ENCODE data around the gene GALNT17.
"Not testable (repeated sequence)": the region's sequence is repeated elsewhere in the genome, so short reads cannot be mapped to it uniquely, and the experiment has no call there.

The GALNT17 gene

GRCh38 chr7:71206184-71206583, 74.2 kb downstream of the GALNT17 start:
- Histone ChIP-seq H3K4ac (ENCODE audit: low read depth, low read length) (no peak overlapping the region), H3K4me2 (ENCODE audit: low read length) (no peak overlapping the region), H3K18ac (ENCODE audit: low read length) (no peak overlapping the region), H3K9ac (ENCODE audit: low read length) (no peak overlapping the region), H2AFZ (ENCODE audit: insufficient read depth, low read length, poor library complexity) (no peak overlapping the region), H2BK120ac (ENCODE audit: insufficient read depth, low read length, poor library complexity) (no peak overlapping the region), H3K79me1 (ENCODE audit: low read length) (no peaks in the 10 kb centered on the region), H3K4me3 (ENCODE audit: low read depth, low read length) (no peak overlapping the region), H2AK5ac (ENCODE audit: low read length) (no peak overlapping the region), H3K4me1 (ENCODE audit: control insufficient read depth in 1 of 2, insufficient read depth in 2 of 2, low read length in 2 of 2) (no peaks in the 10 kb centered on the region), H3K9me3 (ENCODE audit: insufficient read depth, low read depth, low read length) (no peaks in the 10 kb centered on the region), H3K36me3 (ENCODE audit: control insufficient read depth in 1 of 2, insufficient read depth in 2 of 2, low read length in 2 of 2) (no peaks in the 10 kb centered on the region), H3K27ac (ENCODE audit: low read depth, low read length) (no peak overlapping the region), H2BK5ac (ENCODE audit: low read depth, low read length, poor library complexity) (no peak overlapping the region), H3K14ac (ENCODE audit: low read length) (no peak overlapping the region), H4K12ac (ENCODE audit: low read depth, low read length) (no peak overlapping the region), H4K8ac (ENCODE audit: low read depth, low read length) (no peak overlapping the region), H3K23ac (ENCODE audit: low read length) (no peak overlapping the region), H3K27me3 (ENCODE audit: insufficient read depth, low read length) (no peaks in the 10 kb centered on the region), H4K91ac (ENCODE audit: low read depth, low read length) (no peak overlapping the region), H3K79me2 (ENCODE audit: control insufficient read depth, insufficient read depth, low read length, poor library complexity) (no peaks in the 10 kb centered on the region), H2BK12ac (ENCODE audit: low read length) (no peak overlapping the region)
- WGBS (ENCODE audit: extremely low coverage, insufficient coverage, insufficient read length): no CpG with 5 or more reads among the region's 4 CpGs
- DNase-seq: no peak

DNA sequence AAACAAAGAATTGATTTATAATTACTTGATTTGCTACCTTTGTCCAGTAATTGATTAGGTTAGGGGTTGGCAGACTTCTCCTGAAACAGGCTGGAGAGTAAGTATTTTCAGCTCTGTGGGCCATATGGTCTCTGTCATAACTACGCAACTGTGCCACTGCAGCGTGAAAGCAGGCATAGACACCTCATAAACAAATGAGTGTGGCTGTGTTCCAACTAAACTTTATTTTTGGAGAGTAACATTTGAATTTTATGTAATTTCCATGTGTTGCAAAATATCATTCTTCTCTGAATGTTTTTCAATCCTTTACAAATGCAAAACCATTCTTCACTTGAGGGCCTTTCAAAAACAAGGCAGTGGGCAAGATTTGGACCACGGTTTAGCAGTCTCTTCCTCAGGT, 76.9 kb downstream of the GALNT17 start:
- Histone ChIP-seq H2BK12ac (ENCODE audit: low read length) (no peak overlapping the region), H4K12ac (ENCODE audit: low read depth, low read length) (no peak overlapping the region), H3K27ac (ENCODE audit: low read depth, low read length) (no peak overlapping the region), H3K14ac (ENCODE audit: low read length) (no peak overlapping the region), H3K18ac (ENCODE audit: low read length) (no peak overlapping the region), H3K9me3 (ENCODE audit: insufficient read depth, low read depth, low read length) (no peaks in the 10 kb centered on the region), H2AFZ (ENCODE audit: insufficient read depth, low read length, poor library complexity) (no peak overlapping the region), H3K79me2 (ENCODE audit: control insufficient read depth, insufficient read depth, low read length, poor library complexity) (no peaks in the 10 kb centered on the region), H3K27me3 (ENCODE audit: insufficient read depth, low read length) (no peaks in the 10 kb centered on the region), H3K23ac (ENCODE audit: low read length) (no peak overlapping the region), H3K4ac (ENCODE audit: low read depth, low read length) (no peak overlapping the region), H2AK5ac (ENCODE audit: low read length) (no peak overlapping the region), H3K79me1 (ENCODE audit: low read length) (no peaks in the 10 kb centered on the region), H4K8ac (ENCODE audit: low read depth, low read length) (no peak overlapping the region), H3K4me2 (ENCODE audit: low read length) (no peak overlapping the region), H4K91ac (ENCODE audit: low read depth, low read length) (no peak overlapping the region), H2BK120ac (ENCODE audit: insufficient read depth, low read length, poor library complexity) (no peak overlapping the region), H2BK5ac (ENCODE audit: low read depth, low read length, poor library complexity) (no peak overlapping the region), H3K36me3 (ENCODE audit: control insufficient read depth in 1 of 2, insufficient read depth in 2 of 2, low read length in 2 of 2) (no peaks in the 10 kb centered on the region), H3K4me1 (ENCODE audit: control insufficient read depth in 1 of 2, insufficient read depth in 2 of 2, low read length in 2 of 2) (no peaks in the 10 kb centered on the region), H3K4me3 (ENCODE audit: low read depth, low read length) (no peak overlapping the region), H3K9ac (ENCODE audit: low read length) (no peak overlapping the region)
- WGBS (ENCODE audit: extremely low coverage, insufficient coverage, insufficient read length): no CpG with 5 or more reads among the region's 3 CpGs
- no peak for DNase-seq

GRCh38 chr7:71209484-71209883, 77.5 kb downstream of the GALNT17 start:
- H2BK120ac ChIP-seq (ENCODE audit: insufficient read depth, low read length, poor library complexity); DNase-seq: not testable (repeated sequence)
- no CpG with 5 or more reads among the region's 4 CpGs for WGBS (ENCODE audit: extremely low coverage, insufficient coverage, insufficient read length)

GRCh38 chr7:71210220-71210619, 78.3 kb downstream of the GALNT17 start:
- Histone ChIP-seq H3K27me3 (ENCODE audit: insufficient read depth, low read length) (no peaks in the 10 kb centered on the region), H4K91ac (ENCODE audit: low read depth, low read length) (no peak overlapping the region), H3K9me3 (ENCODE audit: insufficient read depth, low read depth, low read length) (no peaks in the 10 kb centered on the region), H4K12ac (ENCODE audit: low read depth, low read length) (no peak overlapping the region), H2AK5ac (ENCODE audit: low read length) (no peak overlapping the region), H3K4ac (ENCODE audit: low read depth, low read length) (no peak overlapping the region), H3K79me1 (ENCODE audit: low read length) (no peaks in the 10 kb centered on the region), H3K9ac (ENCODE audit: low read length) (no peak overlapping the region), H3K18ac (ENCODE audit: low read length) (no peak overlapping the region), H3K79me2 (ENCODE audit: control insufficient read depth, insufficient read depth, low read length, poor library complexity) (no peaks in the 10 kb centered on the region), H3K4me1 (ENCODE audit: control insufficient read depth in 1 of 2, insufficient read depth in 2 of 2, low read length in 2 of 2) (no peaks in the 10 kb centered on the region), H3K23ac (ENCODE audit: low read length) (no peak overlapping the region), H3K4me3 (ENCODE audit: low read depth, low read length) (no peak overlapping the region), H3K27ac (ENCODE audit: low read depth, low read length) (no peak overlapping the region), H4K8ac (ENCODE audit: low read depth, low read length) (no peak overlapping the region), H3K36me3 (ENCODE audit: control insufficient read depth in 1 of 2, insufficient read depth in 2 of 2, low read length in 2 of 2) (no peaks in the 10 kb centered on the region), H2BK120ac (ENCODE audit: insufficient read depth, low read length, poor library complexity) (no peak overlapping the region), H2AFZ (ENCODE audit: insufficient read depth, low read length, poor library complexity) (no peak overlapping the region), H3K14ac (ENCODE audit: low read length) (no peak overlapping the region), H2BK12ac (ENCODE audit: low read length) (no peak overlapping the region), H3K4me2 (ENCODE audit: low read length) (no peak overlapping the region), H2BK5ac (ENCODE audit: low read depth, low read length, poor library complexity) (no peak overlapping the region)
- no CpG with 5 or more reads among the region's 5 CpGs for WGBS (ENCODE audit: extremely low coverage, insufficient coverage, insufficient read length)
- DNase-seq: no peak

More at GRCh38 chr7:71209484-71209883, 77.5 kb downstream of the GALNT17 start:
- not testable (repeated sequence) for H4K12ac ChIP-seq (ENCODE audit: low read depth, low read length); H4K91ac ChIP-seq (ENCODE audit: low read depth, low read length); H2AK5ac ChIP-seq (ENCODE audit: low read length); H3K4me2 ChIP-seq (ENCODE audit: low read length); H3K27ac ChIP-seq (ENCODE audit: low read depth, low read length); H3K9ac ChIP-seq (ENCODE audit: low read length); H3K9me3 ChIP-seq (ENCODE audit: insufficient read depth, low read depth, low read length); H3K4me3 ChIP-seq (ENCODE audit: low read depth, low read length); H3K27me3 ChIP-seq (ENCODE audit: insufficient read depth, low read length); H3K23ac ChIP-seq (ENCODE audit: low read length); H3K4me1 ChIP-seq (ENCODE audit: control insufficient read depth in 1 of 2, insufficient read depth in 2 of 2, low read length in 2 of 2); H3K79me1 ChIP-seq (ENCODE audit: low read length); H3K79me2 ChIP-seq (ENCODE audit: control insufficient read depth, insufficient read depth, low read length, poor library complexity); H2BK12ac ChIP-seq (ENCODE audit: low read length); H3K4ac ChIP-seq (ENCODE audit: low read depth, low read length); H3K14ac ChIP-seq (ENCODE audit: low read length); H4K8ac ChIP-seq (ENCODE audit: low read depth, low read length); H2BK5ac ChIP-seq (ENCODE audit: low read depth, low read length, poor library complexity); H3K18ac ChIP-seq (ENCODE audit: low read length); H3K36me3 ChIP-seq (ENCODE audit: control insufficient read depth in 1 of 2, insufficient read depth in 2 of 2, low read length in 2 of 2); H2AFZ ChIP-seq (ENCODE audit: insufficient read depth, low read length, poor library complexity)
